Amniotic stem cell (primary cell): ENCODE measurements around the gene FBXO28.
A peak's percentile ranks its signal among the peaks of the same experiment; 100 is the strongest.

Experiments used
- DNase-seq: peaks from one replicate; lab custom pipeline; 2025; lab: John Stamatoyannopoulos, UW

Gene FBXO28

GRCh38 chr1:224151117-224151516 is 37.2 kb downstream of the FBXO28 start:
- DNase-seq, result no peak

GRCh38 chr1:224157316-224157715 is 43.4 kb downstream of the FBXO28 start:
- no peak for DNase-seq

DNA sequence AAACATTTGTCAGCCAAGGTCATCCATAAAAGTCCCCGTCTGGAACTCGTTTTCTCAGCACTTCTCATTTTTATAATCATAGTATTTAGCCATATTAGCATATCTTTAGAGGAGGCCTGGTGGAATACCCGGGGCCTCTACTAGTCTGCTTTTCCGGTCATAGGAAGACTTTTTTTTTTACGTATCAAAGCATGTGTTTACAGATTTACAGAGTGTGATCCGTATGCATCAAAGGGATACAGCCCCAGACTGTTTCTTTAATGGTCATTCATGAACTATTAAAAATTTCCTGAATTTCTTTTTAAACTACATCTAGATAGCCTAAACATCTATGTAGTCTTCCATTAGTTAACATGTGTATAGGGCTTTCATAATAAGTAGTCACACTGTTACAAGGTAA is 45.6 kb downstream of the FBXO28 start:
- DNase-seq, result no peak

DNA sequence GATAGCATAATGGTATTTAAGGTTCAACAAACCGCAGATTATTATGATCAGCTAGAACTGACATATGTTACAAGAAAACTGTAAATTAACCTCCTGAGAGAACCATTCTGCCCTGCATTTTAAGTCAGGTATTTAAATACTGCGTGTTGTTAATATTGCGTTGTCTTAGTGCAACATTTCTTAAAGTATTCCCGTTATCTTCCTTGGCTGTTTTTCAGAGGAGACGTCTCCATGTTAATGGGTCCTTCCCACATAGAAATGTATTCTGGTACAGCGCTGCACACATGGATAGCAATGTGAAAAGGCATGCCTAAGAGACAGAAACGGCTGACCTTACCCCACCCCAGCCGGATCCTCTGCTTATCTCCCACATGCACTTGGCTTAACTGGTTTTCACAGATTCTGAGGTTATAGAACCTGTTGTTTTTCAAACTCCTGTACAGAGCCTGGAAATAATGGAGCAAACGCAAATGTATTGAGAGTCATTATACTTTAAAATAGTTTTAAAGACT is 46.3 kb downstream of the FBXO28 start:
- DNase-seq, result no peak

DNA sequence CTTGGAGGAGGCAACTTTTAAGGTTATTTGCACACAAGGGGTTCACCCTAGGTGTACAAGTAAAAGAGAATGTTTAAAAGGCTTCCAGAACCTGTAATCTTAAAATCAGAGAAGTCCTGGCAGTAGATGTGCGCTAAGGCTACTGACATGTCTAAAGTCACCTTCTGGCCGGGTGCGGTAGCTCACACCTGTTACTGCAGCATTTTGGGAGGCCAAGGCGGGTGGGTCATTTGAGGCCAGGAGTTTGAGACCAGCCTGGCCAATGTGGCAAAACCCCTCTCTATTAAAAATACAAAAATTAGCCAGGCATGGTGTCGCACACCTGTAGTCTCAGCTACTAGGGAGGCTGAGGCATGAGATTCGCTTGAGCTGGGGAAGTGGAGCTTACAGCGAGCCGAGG is 48.9 kb downstream of the FBXO28 start:
- no peak for DNase-seq

GRCh38 chr1:224163311-224163710 is 49.4 kb downstream of the FBXO28 start:
- no peak for DNase-seq

- no peak for DNase-seq
Measured at GRCh38 chr1:224168859-224169380, 55.0 kb downstream of the FBXO28 start.

GRCh38 chr1:224169718-224170270 is 55.9 kb downstream of the FBXO28 start:
- no peak for DNase-seq

GRCh38 chr1:224170343-224170742 is 56.4 kb downstream of the FBXO28 start:
- DNase-seq, result no peak

GRCh38 chr1:224170748-224171478 is 57.0 kb downstream of the FBXO28 start:
- DNase-seq, result no peak

DNA sequence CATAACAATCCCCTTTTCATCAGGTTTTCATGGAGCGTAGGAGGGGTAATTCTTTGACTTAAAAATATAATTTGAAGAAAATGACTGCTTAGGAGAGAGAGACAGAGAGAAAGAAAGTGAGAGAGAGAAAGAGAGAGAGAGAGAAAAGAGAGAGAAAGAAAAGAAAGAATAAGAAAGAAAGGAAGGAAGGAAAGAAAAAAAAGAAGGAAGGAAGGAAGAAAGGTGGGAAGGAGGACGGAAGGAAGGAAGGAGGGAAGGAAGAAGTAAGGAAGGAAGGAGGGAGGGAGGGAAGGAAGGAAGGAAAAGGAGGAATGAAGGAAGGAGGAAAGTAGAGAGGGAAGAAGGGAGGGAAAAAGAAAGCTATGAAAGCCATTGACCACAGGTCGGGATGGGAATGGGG is 58.3 kb downstream of the FBXO28 start:
- DNase-seq, result no peak

- no peak for DNase-seq
Measured at GRCh38 chr1:224173523-224173922, 59.6 kb downstream of the FBXO28 start.

DNA sequence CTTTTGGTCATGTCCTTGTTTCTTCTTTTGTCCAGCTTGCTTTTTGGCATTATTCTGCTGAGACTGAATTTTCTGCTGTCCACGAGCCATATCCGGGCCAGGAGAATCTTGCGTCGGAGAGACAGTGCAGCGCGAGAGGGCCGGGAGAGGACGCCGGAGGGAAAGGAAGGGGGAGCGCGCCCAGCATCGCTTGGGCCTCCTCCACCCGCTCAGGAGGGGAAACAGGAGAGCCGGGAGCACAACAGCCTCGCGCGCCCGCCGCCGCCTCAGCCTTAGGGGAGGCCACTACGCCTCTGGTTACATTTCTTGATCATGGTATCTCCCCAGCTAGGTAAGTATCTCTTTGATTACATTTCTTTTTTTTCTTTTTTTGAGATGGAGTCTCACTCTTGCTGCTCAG is 61.7 kb downstream of the FBXO28 start:
- DNase-seq, result no peak

DNA sequence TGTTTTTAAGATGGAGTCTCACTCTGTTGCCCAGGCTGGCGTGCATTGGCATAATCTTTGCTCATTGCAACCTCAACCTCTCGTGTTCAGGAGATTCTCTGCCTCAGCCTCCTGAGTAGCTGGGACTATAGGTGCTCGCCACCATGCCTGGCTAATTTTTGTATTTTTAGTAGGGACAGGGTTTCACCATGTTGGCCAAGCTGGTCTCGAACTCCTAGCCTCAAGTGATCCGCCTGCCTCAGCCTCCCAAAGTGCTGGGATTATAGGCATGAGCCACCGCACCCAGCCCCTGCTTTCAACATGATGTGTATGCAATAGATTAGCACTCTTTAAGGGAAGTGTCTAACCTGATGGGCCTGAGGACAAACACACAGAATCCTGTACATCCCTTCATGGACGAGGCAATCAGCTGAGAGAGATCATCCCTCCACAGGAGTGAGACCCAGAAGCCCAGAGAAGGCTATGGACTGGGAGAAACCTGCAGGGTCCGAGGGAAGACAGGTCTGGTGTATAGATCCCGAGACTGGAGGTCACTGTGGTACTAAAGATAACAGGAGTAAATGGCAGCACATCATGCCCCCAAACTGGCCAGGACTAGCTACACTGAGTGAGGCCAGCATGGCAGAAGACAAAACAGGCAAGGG is 63.6 kb downstream of the FBXO28 start:
- DNase-seq, result no peak

- no peak for DNase-seq
Measured at GRCh38 chr1:224178894-224179293, 65.0 kb downstream of the FBXO28 start.

DNA sequence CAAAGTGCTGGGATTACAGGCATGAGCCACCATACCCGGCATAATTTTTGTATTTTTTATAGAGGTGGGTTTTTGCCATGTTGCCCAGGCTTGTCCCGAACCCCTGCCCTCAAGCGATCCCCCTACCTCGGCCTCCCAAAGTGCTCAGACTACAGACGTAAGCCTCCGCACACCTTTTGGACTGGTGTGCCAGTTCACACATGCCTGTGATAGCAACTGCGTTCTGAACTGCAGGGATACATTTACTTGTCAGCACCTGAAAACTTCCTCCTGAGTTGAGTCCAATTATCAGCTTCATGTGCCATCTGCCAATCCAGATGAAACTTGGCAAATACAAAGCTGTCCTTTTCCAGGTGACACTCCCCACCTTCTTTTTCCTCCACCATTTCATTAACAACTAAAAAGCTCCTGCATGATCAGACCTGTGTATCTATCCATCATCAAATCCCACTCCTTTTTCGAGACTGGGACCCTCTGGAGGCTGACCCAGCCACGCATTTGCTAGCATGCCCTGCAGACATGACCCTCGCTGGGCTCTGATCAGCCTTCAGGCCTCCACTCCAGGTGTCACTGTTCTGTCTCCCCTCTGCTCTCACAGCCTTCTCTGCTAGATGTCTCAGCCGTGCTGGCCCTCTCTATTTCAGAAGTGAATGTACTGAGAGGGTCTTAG is 67.0 kb downstream of the FBXO28 start:
- DNase-seq, result no peak

GRCh38 chr1:224181453-224181810 is 67.5 kb downstream of the FBXO28 start:
- DNase-seq, result no peak

- DNase-seq, result no peak
Measured at GRCh38 chr1:224182057-224182865, 68.3 kb downstream of the FBXO28 start.

- DNase-seq, result peak; percentile 42
Measured at GRCh38 chr1:224182866-224183590, 69.1 kb downstream of the FBXO28 start, which contains the start of gene DEGS1. TSS of gene DEGS1 (plus strand) at chr1:224183240. CDS start at chr1:224183337, 97 bp downstream.

DNA sequence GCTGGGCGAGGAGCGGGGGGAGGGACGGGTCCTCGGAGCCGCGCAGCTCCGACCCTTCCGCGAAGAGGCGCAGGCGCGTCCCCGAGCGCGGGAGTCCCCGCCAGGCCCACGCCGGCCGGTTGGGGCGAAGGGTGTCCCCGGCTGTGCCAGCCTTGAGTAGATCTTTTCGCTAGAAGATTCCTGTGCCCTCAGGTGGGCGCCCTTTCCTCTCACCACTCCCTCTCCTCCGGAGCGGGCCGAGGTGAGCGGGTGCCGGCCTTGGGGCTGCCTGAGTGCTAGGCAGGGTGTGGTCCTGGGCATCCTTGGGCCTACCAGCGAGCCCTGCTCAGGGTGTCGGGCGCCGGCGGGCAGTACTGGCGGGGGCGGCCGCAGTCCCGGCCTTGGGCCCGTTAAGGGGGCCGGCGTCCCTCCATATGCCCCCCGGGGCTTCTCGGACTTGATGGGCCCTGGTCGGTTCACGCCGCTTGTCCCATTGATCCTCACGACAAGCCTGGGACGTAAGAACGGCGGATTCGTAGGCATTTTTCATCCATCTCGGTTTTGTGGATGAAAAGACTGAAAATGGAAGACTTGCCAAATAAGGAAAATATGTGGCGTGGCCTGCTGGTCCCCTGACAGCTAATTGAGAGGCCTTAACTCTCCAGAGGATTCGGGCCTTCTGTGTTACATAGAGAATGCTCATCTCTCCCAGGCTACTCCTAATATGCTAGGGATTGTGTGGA is 69.8 kb downstream of the FBXO28 start:
- DNase-seq, result no peak
